Pulmonary artery endothelial cell (primary cell): ENCODE data around the gene LMX1A. TPM values are rescaled to one million over a fixed set of nuclear protein-coding genes. Genes with fewer than 3 reads are reported as not detected.

Experiments
- DNase-seq: peaks from one replicate; pipeline ENCODE4 v3.0.0-alpha.2; 2011; ENCODE audit warnings: low read depth, low spot score
- total RNA-seq: library from RNA; depleted of rRNA; stranded (reverse); fragments of >200 nt; gene quantifications from 2 replicates; pipeline ENCODE4 v1.2.3, GENCODE V29; 2014

Gene LMX1A
- total RNA-seq, 1 donor from 2014 or later = not detected

GRCh38 chr1:165224504-165224903 is 132.0 kb downstream of the LMX1A start:
- no peak for DNase-seq

DNA sequence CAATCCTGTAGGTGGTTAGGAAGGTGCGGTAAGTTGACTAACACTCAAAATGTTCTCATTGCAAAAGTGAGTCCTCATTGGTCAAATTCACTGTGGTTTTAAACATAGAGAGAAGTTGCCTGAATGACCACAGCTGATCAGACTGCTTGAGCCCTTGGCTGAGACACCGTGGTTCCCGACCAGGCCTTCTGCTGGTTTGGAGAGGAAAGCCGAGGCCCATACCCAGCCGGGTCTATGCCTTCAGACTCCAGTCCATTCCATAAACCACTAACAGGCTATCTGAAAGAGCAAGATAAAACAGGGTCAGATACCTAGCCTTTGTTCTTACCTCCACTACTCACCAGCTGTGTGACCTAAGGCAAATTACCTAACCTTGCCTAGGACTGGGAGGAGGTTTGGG is 133.9 kb downstream of the LMX1A start:
- no peak for DNase-seq

GRCh38 chr1:165218731-165219130 is 137.8 kb downstream of the LMX1A start:
- DNase-seq = no peak

DNA sequence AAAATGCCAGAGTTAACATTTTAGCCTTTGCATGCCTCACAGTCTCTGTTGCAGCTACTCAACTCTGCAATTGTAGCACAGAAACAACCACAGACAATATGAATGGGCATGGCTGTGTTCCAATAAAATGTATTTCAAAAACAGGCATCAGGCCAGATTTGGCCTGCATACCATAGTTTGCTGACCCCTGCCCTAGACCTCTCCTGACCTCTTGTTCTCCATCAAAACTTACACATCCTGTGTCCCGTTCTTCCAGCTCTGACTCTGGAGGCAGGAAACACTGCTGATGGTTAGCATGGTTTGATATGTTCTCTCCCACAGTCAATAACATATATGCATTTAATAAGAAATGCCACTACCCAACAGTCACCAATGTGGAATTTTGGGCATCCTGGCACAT is 138.6 kb downstream of the LMX1A start:
- DNase-seq = no peak

DNA sequence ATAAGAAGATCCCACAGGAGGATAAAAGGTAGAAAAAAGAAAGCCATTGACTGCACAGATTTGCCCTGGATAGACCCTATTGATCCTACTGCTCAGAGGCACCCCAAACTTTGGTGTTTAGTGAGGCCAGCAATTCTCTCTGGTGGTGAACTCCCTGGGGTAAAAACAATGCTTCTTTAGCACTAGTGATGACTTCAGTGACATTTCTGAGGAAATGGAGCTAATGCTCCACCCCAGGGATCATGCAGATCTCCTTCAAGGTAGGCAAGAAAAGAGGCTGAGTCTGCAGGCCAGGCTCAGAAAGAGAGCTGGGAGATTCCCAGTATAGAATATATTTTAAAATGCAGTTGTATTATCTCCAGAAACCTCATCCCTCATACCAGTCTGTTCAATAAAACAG is 140.3 kb downstream of the LMX1A start:
- no peak for DNase-seq

DNA sequence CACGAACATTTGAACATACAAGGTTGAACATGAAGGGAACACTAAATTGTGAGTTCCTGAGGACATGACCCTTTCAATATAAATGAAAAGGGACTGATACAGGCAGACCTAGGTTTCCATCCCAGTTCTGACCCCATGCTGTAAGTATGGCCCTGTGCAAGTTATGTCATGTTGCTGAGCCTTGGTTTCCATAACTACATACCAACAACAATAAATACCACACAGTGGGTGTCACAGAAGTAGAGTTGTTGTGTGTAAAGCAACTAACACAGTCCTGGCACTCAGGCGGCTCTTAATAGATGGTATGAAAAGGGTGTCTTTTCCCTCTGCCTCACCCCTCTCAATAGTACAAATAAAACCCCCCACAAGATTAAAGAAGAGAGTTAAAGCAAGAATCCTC is 140.8 kb downstream of the LMX1A start:
- no peak for DNase-seq

- DNase-seq = no peak
Observed at GRCh38 chr1:165212229-165212628, 144.3 kb downstream of the LMX1A start.

- no peak for DNase-seq
Observed at GRCh38 chr1:165207853-165208515, 148.5 kb downstream of the LMX1A start.

DNA sequence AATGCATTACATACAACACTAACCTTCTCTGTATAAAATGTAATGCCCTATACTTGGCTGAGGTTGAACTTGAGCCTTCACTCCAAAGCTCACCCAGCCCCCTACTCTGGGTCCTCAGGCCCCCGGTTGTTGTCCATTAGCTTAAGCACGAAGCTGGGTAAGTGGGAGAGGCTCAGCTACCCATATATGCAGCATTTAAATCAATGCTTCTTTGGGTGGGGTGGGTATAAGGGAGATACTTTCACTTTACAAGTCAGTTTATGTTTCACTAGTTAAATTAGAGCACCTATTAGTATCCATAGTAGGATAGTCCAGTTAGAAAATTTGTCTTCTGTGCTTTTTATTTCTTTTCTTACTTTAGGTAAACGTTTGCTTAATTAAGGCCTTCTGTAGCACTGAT is 151.4 kb downstream of the LMX1A start:
- no peak for DNase-seq

DNA sequence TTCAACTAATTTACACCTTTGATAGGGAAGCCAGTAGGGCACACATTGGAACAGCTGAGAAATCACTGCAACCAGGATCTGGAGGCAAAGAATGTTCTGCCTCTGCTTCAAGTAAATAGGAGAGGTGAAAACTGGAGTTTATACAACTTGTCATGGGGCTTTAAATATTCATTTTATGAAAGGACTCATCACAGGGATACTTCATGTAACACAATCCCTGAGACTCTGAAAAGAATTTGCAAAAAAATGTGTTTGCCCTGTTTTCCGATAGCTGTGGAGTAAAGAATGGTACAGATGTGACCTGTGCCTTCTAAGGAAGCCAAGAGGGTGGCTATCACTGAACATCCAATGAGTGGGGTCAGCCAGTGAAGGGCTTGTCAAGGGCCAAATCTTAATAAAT is 152.0 kb downstream of the LMX1A start:
- DNase-seq = no peak

DNA sequence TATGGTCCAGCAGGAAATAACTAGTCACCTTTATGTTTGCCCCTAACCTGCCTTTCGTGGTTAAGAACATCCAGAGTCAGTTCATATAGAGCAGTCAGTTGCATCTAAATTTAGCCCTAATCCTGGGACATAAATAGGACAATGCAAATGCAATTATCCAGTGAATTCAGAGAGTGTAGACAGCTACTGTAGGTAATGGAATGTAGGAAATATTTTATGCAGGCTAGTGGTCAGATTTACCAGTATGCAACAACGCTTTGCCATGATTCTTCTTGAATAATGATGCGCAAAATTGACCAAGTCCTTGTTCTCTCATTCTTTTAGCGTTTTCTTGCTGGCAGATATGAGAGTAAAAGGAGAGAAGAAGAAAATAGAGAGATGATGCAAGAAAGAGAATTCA is 165.4 kb downstream of the LMX1A start:
- no peak for DNase-seq

DNA sequence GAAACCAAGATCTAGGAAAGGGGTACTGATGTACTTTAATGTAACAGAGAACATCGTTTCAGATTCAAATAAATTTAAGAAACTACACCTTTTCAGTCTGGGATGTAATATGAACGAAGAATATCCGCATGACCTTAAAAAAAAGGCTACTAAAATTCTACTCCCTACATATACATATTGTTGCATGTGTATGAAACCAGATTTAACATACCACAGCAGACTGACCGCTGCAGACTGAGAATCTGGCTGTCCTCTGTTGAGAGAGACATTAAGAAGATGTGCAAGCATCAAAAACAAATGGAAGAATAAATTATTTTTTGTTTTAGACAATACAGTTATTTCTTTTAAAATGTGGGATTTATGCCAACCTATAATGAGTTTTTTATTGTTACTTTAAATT is 166.6 kb downstream of the LMX1A start:
- no peak for DNase-seq

DNA sequence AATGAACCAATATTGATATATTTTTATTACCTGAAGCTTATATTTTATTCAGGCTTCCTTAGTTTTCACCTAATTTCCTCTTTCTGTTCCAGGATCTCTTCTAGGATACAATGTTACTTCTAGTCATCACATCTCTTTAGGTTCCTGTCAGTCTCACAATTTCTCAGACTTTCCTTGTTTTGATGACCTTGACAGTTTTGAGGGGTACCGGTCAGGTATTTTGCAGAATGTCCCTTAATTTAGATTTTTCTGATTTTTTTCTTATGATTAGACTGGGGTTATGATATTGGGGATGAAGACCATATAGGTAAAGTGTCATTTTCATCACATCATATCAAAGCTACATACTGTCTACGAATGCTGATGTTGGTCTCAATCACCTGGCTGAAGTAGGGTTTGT is 167.5 kb downstream of the LMX1A start:
- no peak for DNase-seq

DNA sequence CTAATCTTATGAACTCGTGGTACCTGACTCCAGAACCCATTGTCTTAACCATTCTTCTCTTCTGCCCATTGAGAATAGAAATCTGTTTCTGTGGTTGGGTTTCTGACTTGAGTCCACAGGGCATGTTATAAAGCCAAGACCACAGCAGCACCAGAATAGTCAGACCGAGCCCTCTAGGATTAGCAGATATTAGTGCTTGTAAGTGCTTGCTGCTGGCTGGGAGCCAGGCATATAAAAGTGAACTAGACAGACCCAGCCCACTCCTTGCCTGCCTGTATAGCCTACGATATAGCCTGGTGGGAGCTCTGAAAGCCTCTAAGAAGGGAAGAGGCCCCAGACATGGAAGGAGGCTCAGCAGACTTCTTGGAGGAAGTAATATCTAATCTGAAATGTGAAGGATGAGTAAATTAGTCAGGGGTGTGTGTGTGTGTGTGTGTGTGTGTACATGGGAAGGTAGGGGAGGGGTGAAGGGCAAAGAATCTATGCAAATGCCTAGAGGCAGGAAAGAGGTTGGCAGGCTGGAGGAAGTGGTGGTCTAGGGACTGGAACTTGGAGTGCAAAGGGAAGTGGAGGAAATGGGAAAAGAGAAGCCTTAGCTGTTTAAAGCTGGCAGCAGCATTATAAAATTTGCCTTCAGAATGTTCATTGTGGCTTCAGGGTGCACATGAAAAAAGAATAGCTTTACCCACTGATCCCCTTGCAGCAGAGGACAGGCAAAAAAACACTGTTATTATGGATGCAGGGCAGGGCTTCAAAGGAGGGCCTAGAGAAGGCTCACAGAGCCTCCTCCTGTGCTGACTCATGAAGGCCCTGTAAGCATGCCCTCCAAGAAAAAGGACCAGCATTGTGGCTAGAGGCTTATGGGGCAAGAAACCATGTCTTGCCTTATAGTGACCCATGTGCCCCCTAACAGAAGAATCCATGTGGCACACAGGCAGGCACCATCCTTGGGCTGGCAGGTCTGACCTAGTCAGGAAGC is 169.2 kb downstream of the LMX1A start:
- no peak for DNase-seq

DNA sequence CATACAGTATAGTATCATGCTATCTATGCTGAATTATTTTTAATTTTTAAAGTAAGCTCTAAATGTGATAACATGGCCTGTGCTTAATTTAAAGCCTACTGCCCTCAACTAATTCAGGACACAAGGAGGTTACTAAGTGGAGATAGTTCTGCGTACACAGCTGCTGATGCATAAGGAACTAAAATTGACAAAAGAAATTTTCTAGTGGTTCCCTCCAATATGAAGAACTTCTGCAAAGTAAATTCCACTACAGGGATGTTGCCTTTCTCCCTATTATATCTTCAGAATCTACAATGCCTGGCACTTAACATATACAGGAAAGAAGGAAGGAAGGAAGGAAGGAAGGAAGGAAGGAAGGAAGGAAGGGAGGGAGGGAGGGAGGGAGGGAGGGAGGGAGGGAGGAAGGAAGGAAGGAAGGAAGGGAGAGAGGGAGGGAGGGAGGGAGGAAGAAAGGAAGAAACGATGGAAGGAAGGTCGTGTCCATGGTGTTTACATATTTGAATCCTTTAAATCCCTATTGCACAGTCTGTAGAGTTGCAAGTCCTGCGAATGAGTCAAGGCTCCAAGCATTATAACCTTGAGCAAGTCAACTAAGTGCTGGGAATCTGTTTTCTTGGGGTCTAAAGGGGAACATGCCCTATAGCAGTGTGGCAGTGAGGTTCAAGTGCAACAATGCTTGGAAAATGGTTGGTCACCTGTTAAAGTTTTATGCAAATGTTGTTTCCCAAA is 171.2 kb downstream of the LMX1A start:
- DNase-seq = no peak

DNA sequence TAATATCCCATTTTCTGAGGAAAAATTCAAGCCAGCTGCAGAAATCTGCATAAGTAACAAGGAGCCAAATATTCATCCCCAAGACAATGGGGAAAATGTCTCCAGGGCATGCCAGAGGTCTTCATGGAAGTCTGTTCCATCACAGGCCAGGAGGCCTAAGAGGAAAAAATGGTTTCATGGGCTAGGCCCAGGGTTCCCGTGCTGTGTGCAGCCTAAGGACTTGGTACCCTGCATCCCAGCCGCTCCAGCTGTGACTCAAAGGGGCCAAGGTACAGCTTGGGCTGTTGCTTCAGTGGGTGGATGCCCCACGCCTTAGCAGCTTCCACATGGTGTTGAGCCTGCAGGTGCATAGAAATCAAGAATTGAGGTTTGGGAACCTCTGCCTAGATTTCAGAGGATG is 173.5 kb downstream of the LMX1A start:
- DNase-seq = no peak

DNA sequence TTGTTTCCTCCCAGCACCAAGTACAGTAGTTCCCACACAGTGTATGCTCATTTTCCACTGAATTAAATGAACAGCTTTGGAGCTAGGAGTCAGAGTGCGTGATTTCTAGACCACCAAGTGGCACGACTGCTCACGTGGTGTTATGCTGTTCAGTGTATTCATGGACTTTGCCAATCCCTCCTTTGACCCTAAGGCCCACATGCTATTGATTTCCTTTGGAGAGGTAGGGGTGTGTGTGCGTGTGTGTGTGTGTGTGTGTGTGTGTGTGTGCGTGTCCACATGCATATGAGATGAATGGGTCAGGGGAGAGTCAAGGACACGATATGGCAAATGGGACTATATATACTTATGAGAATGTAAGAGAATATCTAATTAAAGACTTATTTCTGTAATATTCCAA is 177.2 kb downstream of the LMX1A start:
- DNase-seq = no peak

DNA sequence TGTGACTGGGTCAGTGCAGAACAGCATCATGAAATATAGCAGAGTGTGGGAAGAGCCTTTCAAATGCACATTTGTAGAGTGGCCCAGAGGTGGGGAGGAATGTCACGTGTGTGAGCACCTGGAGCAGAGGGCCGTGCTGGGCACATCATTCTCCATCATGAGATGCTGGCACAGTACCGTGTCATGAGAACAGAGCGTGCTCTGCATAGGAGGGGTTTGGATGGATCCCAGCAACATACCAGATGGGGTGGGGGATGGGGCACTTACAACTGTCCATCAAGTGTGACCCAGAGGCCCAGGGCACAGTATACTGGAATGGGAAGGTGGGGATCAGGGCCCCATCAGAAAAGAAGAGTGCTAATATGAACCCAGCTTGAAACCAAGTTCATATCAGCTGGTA is 182.0 kb downstream of the LMX1A start:
- no peak for DNase-seq

GRCh38 chr1:165173818-165174217 is 182.7 kb downstream of the LMX1A start:
- DNase-seq = no peak

GRCh38 chr1:165173409-165173808 is 183.1 kb downstream of the LMX1A start:
- no peak for DNase-seq

DNA sequence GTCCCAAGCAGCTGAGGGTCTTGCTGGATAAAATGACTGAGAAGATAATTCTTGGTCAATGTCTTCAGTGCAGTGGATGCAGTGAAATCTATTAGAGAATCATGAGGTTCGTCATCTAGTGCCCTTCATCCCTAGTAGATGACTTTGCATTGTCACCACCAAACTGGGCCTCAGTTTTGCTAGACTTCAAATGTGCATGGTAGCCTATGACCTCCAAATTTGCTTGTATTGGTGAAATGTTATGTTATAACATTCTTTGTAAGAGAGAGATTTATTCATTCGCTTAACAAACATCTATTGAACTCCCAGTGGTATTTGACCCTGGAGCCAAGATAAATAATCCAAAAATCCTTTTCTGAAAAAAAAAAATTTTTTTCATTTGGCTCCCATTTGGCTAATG is 183.8 kb downstream of the LMX1A start:
- no peak for DNase-seq

GRCh38 chr1:165169729-165170128 is 186.8 kb downstream of the LMX1A start:
- DNase-seq = no peak
